Upper lobe of left lung (tissue), 6 donors: ENCODE data around the gene KRT85. TPM values are rescaled to one million over a fixed set of nuclear protein-coding genes. Genes with fewer than 3 reads are reported as not detected.

Experiments
- ATAC-seq, 2 donors: fragments of 200-7000 bp; cut with Tn5 transposase; one replicate each; pipeline ENCODE4 v1.9.1; 2022; ENCODE audit warnings: mild to moderate bottlenecking in 2 of 2, moderate library complexity in 2 of 2; ENCODE audit not compliant: low FRiP score in 2 of 2
- DNase-seq, 2 donors: peaks; one replicate each; pipeline ENCODE4 v3.0.0-alpha.2; 2019 to 2020
- H3K27ac ChIP-seq, 4 donors: fragments of 200-600 bp; sonication (generic); one replicate each; pipeline ENCODE4 v1.5.1; 2016 to 2019
- H3K27me3 ChIP-seq, 4 donors: fragments of 200-600 bp; sonication (generic); one replicate each; pipeline ENCODE4 v1.5.1; 2017 to 2019
- H3K36me3 ChIP-seq, 4 donors: fragments of 200-600 bp; sonication (generic); one replicate each; pipeline ENCODE4 v1.5.1; 2016 to 2019
- H3K4me1 ChIP-seq, 4 donors: fragments of 200-600 bp; sonication (generic); one replicate each; pipeline ENCODE4 v1.5.1; 2018 to 2019
- H3K4me3 ChIP-seq, 4 donors: fragments of 200-600 bp; sonication (generic); one replicate each; pipeline ENCODE4 v1.5.1; 2017 to 2019; ENCODE audit warnings: mild to moderate bottlenecking in 2 of 4, moderate library complexity in 1 of 4
- H3K9me3 ChIP-seq, 4 donors: fragments of 200-600 bp; sonication (generic); one replicate each; pipeline ENCODE4 v1.5.1; 2018 to 2019
- CTCF ChIP-seq, 6 experiments: fragments of 450-650 bp in 4 of 6; fragments of 200-600 bp in 2 of 6; sonication (generic) in 2 of 6; IDR thresholded peaks; one replicate each; pipeline ENCODE4 v1.5.1; 2016 to 2019; ENCODE audit warnings: antibody characterized with exemption in 6 of 6
- EP300 ChIP-seq, 4 donors: sonication (generic); formaldehyde crosslinking; IDR thresholded peaks; one replicate each; pipeline ENCODE4 v1.5.1; 2017; ENCODE audit warnings: antibody characterized with exemption in 4 of 4, control low read depth in 2 of 4
- POLR2A ChIP-seq, 4 donors: fragments of 450-650 bp; IDR thresholded peaks; one replicate each; pipeline ENCODE4 v1.5.1; 2016 to 2017; ENCODE audit warnings: antibody characterized with exemption in 4 of 4, mild to moderate bottlenecking in 2 of 4
- POLR2AphosphoS5 ChIP-seq, 2 donors: sonication (generic); formaldehyde crosslinking; IDR thresholded peaks; one replicate each; pipeline ENCODE4 v1.5.1; 2017; ENCODE audit warnings: antibody characterized with exemption in 2 of 2
- WGBS, 2 donors: methylation state at CpG; one replicate each; pipeline ENCODE4 v1.1.5; 2017 to 2018; 5-methylcytosine and 5-hydroxymethylcytosine counted together
- total RNA-seq, 6 donors: library from RNA; depleted of rRNA in 4 of 6; stranded (reverse); fragments of >200 nt in 4 of 6; gene quantifications; one replicate each; pipeline versions ENCODE4 v1.1.0 to v1.2.1, GENCODE V29; 2016 to 2021
- donor health status: DM: no; HTN: no; CAD: no; lungs with moderate emphysema.
- donor health status: DM: no; HTN: yes; CAD: no; lungs with severe emphysema.

Gene KRT85
- not detected for total RNA-seq

DNA sequence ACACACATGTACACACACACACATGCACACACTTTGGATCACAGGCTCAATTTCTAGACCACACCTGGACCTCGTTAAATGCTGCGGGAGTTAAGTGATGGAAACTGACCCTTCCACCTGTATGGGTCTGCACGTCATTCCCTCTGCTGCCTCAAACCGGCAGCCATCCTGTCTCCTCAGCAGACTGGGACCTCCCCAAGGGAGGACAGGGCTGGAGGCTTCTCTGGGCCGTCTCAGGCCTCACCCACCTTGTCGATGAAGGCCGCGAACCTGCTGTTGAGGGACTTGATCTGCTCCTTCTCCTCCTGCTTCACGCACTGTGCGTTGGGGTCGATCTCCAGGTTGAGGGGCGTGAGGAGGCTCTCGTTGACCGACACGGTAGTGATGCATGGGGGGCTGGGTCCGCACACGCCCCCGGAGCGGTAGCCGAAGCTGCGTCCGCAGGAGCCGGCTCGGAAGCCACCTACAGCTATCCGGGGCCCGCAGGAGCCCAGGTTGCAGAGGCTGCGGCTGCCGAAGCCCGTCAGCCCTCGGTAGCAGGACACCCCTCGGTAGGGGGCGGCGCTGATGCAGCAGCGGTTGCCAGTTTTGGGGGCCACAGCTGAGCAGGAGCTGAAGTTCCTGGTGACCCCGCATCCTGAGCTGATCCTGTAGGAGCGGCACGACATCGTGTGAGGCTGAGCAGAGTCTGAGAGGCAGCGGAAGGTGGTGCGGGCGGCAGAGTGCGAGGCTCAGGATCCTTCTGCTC lies at the start of gene KRT85:
KRT85 (minus strand) TSS at position 744 of the 748 bp plus-strand sequence; CDS start at position 668, 76 bp downstream.
- no peak for ATAC-seq
- H3K27ac ChIP-seq, result no peak within 1 kb of the TSS
- H3K4me1 ChIP-seq, result no peaks in the 10 kb centered on the region
- 82 to 88% methylated on average over 21 to 35 of the region's 42 CpGs for WGBS, 2 donors
- no peak within 1 kb of the TSS for H3K4me3 ChIP-seq
- no peaks in the 10 kb centered on the region for H3K36me3 ChIP-seq
- peak in 1 of 2 donors; percentile 80 for DNase-seq
- no peaks in the 10 kb centered on the region for H3K9me3 ChIP-seq
- TF ChIP-seq POLR2A (IDR thresholded peaks at IDR 0.05) (no peak), EP300 (IDR thresholded peaks at IDR 0.05) (no peak), CTCF (IDR thresholded peaks at IDR 0.05) (no peak), POLR2AphosphoS5 (IDR thresholded peaks at IDR 0.05) (no peak)
- no peaks in the 10 kb centered on the region for H3K27me3 ChIP-seq

DNA sequence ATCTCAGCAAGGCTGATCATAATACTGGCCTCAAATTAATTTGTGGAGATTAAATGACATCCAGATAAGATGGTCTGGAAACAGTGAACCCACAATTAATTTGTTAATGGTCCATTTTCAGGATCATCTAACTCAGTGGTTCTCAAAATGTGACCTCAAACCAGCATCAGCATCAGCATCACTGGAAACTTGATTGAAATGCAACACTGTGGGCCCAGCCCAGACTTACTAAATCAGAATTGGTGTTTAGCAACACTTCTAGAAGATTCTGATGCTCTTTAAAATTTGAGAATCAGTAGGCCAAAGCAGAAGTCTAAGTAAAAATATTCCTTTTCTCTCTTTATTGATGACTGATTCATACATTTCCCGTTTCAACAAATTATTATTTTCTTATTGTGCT lies 49.5 kb upstream of the KRT85 start:
- 75 to 84% methylated on average over 1 of the region's 1 CpG for WGBS, 2 donors
- no peak for DNase-seq
- Histone ChIP-seq H3K4me1 (peaks cover 0 to 9% (median 4%) of the 10 kb centered on the region in 4 donors), H3K36me3 (no peaks in the 10 kb centered on the region), H3K27me3 (no peaks in the 10 kb centered on the region), H3K27ac (peak overlapping the region in 1 of 4 donors; percentile 26), H3K4me3 (no peak overlapping the region), H3K9me3 (no peaks in the 10 kb centered on the region)
- ATAC-seq, result peak in 1 of 2 donors; percentile 3
- TF ChIP-seq POLR2AphosphoS5 (IDR thresholded peaks at IDR 0.05) (no peak), CTCF (IDR thresholded peaks at IDR 0.05) (no peak), POLR2A (IDR thresholded peaks at IDR 0.05) (no peak)

DNA sequence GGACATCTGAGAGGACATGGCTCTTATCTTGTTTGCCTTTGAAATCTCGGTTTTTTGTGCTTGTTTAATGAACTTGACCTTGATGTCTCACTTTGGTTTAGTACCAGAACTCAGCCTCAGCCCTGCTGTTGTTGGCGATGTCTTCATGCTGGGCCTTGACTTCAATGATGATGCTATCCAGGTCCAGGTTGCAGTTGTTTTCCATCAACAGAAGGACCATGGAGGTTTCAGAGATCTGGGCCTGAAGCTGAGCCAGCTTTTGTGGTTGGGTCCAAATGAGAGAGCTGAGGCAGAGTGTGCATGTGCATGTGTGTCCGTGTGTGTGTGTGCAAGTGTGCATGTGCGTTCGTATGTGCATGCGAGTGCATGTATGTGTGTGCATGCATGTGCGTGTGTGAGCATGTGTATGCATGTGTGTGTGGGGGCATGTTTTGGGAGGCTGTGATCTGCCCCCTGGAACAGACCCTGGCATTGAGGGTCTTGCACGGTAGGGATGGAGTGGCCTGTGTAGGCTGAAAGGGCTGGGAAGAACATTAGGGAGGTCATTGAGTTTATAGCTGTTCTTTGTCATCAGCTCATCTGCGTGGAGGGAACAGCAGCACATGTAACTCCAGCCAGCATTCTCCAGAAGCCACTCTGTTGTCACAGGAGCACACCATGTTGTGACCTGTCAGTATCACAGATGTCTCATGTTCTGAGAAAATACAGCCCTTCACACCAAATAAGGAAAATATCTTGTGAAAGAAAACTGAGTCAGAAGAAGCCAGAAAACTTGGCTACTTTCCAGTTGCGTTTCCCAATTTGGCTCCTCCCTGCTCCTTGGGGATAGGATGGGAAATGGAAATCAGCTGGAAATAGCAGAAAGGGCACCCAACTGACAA lies 48.8 kb upstream of the KRT85 start:
- WGBS, 2 donors, result 70 to 73% methylated on average over 10 of the region's 10 CpGs
- peak; percentile 20 to 36 for TF ChIP-seq POLR2AphosphoS5 (IDR thresholded peaks at IDR 0.05)
- TF ChIP-seq CTCF (IDR thresholded peaks at IDR 0.05), result no peak
- TF ChIP-seq POLR2A (IDR thresholded peaks at IDR 0.05), result no peak
- peak in 1 of 4 donors; percentile 26 for TF ChIP-seq EP300 (IDR thresholded peaks at IDR 0.05)
- no peaks in the 10 kb centered on the region for H3K9me3 ChIP-seq
- peaks cover 0 to 9% (median 4%) of the 10 kb centered on the region in 4 donors for H3K4me1 ChIP-seq
- peak overlapping the region in 1 of 4 donors; percentile 26 for H3K27ac ChIP-seq
- no peak for DNase-seq
- peak in 1 of 2 donors; percentile 49 for ATAC-seq
- no peaks in the 10 kb centered on the region for H3K27me3 ChIP-seq
- H3K36me3 ChIP-seq, result no peaks in the 10 kb centered on the region
- H3K4me3 ChIP-seq, result no peak overlapping the region

DNA sequence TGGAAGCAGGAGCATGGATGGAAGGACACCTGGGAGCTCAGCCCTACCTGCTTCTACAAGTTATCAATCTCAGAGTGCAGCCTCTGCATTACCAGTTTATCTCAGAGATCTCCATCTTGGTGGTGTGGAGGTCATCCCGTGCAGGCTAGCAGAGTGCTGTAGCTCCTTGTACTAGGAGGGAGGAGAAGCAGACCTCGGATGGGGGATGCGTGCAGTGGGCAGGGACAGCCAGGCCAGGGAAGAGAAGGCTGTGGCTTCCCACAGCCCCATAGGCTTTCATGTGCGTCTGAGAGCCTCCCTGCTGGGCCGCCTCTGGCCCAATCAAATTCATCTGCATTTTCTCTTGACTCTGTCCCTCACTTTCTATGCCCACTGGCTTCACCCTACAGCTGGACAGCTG lies 47.7 kb upstream of the KRT85 start:
- DNase-seq, result no peak
- Histone ChIP-seq H3K27me3 (no peaks in the 10 kb centered on the region), H3K27ac (no peak overlapping the region), H3K36me3 (no peaks in the 10 kb centered on the region), H3K4me3 (no peak overlapping the region), H3K4me1 (peaks cover 0 to 9% (median 4%) of the 10 kb centered on the region in 4 donors), H3K9me3 (no peaks in the 10 kb centered on the region)
- TF ChIP-seq CTCF (IDR thresholded peaks at IDR 0.05), result no peak
- TF ChIP-seq EP300 (IDR thresholded peaks at IDR 0.05), result no peak
- TF ChIP-seq POLR2A (IDR thresholded peaks at IDR 0.05), result no peak
- no peak for TF ChIP-seq POLR2AphosphoS5 (IDR thresholded peaks at IDR 0.05)
- WGBS, 2 donors, result 85 to 89% methylated on average over 2 to 5 of the region's 5 CpGs
- no peak for ATAC-seq
